ENCODE results near the gene FEZF1.

DNA sequence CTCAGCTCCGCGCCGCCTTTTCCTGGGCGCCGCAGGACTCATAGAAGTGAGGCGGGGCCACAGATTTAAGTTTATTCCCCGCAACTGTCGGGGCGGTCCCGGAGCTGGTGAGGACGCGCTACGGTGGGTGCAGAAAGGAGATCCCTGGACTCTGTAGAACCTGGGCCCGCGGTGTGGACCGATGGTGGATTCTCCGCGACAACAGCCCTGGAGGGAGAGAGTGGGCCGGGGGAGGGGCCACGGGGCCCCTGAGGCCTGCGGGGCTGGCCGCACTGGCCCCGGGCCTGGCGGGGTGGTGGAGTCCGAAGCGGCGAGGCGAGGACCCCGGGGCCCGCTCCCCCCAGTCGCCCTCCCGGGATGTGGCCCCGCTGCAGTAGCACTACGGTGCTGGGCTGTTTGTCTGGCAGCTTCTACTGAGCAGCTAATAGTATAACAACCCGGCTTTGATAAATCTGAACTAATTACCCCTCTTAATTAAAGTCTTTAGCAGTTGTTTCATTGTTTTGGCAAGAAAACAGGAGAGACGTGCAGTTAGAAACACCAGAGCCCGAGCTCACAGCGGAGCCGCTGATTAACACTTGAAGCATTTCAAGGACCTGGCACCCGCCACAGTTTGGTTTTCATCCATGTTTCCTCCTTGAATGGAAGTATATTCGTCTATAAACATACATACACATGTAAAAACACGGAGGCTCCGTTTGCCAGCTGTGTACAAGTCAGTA, 4.2 kb downstream of the FEZF1 start:
- TF ChIP-seq, protein P1, sequence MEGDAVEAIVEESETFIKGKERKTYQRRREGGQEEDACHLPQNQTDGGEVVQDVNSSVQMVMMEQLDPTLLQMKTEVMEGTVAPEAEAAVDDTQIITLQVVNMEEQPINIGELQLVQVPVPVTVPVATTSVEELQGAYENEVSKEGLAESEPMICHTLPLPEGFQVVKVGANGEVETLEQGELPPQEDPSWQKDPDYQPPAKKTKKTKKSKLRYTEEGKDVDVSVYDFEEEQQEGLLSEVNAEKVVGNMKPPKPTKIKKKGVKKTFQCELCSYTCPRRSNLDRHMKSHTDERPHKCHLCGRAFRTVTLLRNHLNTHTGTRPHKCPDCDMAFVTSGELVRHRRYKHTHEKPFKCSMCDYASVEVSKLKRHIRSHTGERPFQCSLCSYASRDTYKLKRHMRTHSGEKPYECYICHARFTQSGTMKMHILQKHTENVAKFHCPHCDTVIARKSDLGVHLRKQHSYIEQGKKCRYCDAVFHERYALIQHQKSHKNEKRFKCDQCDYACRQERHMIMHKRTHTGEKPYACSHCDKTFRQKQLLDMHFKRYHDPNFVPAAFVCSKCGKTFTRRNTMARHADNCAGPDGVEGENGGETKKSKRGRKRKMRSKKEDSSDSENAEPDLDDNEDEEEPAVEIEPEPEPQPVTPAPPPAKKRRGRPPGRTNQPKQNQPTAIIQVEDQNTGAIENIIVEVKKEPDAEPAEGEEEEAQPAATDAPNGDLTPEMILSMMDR (IDR thresholded peaks at IDR 0.05 in 4 of 5, conservative IDR thresholded peaks at IDR 0.05 in 1 of 5): no peak
- TF ChIP-seq POLR2A (IDR thresholded peaks at IDR 0.05): no peak
